ENCODE data around the gene LTO1.

LTO1 gene

DNA sequence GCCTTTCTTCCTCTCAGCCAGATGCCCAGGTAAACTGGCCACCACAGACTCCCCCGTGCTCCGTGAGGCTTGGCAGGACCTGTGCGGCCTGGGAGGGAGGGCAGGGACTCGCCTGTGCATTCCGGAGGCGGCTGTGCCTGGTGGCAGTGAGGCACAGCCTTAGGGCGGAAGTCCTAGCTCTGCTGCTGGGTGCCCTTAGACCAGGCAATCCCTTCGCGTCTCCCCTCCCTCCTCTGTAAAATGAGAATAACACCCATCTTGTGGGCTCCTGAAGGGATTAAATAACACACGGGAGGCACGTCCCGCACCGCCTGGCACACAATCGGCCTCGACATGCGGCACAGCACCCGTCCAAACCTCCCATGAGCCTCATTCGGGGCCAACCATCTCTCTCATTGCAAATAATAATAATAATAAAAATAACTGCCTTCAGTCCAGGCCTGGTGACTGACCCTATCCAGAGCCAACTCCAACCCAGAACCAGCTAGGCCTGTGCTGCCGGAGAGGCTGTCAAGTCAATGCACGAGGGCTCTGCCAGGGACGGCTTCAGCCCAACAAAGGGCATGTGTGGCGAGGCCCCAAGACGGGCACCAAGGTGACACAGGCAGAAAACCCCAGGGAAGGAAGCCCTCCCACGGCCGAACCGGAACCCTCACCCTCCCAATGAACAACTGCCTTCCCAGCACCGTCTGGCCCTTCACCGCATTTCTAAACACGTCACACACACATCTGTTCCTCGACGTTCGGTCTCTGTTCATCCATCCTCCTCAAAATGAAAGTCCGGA is 8.2 kb downstream of the LTO1 start:
- H3K4me3 ChIP-seq (replicated peaks; ENCODE audit: insufficient read depth, low read length), result no peak overlapping the region
- no peak for DNase-seq (ENCODE audit: low read depth in 1 of 2, low spot score in 1 of 2)
- TF ChIP-seq, protein P1, sequence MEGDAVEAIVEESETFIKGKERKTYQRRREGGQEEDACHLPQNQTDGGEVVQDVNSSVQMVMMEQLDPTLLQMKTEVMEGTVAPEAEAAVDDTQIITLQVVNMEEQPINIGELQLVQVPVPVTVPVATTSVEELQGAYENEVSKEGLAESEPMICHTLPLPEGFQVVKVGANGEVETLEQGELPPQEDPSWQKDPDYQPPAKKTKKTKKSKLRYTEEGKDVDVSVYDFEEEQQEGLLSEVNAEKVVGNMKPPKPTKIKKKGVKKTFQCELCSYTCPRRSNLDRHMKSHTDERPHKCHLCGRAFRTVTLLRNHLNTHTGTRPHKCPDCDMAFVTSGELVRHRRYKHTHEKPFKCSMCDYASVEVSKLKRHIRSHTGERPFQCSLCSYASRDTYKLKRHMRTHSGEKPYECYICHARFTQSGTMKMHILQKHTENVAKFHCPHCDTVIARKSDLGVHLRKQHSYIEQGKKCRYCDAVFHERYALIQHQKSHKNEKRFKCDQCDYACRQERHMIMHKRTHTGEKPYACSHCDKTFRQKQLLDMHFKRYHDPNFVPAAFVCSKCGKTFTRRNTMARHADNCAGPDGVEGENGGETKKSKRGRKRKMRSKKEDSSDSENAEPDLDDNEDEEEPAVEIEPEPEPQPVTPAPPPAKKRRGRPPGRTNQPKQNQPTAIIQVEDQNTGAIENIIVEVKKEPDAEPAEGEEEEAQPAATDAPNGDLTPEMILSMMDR (IDR thresholded peaks at IDR 0.05; ENCODE audit: insufficient read depth, low read length), result no peak
- no peak for TF ChIP-seq SPI1 (IDR thresholded peaks at IDR 0.05; ENCODE audit: borderline replicate concordance, low read depth)
- TF ChIP-seq GABPA (IDR thresholded peaks at IDR 0.05; ENCODE audit: low read depth), result no peak
- TF ChIP-seq, protein P2, sequence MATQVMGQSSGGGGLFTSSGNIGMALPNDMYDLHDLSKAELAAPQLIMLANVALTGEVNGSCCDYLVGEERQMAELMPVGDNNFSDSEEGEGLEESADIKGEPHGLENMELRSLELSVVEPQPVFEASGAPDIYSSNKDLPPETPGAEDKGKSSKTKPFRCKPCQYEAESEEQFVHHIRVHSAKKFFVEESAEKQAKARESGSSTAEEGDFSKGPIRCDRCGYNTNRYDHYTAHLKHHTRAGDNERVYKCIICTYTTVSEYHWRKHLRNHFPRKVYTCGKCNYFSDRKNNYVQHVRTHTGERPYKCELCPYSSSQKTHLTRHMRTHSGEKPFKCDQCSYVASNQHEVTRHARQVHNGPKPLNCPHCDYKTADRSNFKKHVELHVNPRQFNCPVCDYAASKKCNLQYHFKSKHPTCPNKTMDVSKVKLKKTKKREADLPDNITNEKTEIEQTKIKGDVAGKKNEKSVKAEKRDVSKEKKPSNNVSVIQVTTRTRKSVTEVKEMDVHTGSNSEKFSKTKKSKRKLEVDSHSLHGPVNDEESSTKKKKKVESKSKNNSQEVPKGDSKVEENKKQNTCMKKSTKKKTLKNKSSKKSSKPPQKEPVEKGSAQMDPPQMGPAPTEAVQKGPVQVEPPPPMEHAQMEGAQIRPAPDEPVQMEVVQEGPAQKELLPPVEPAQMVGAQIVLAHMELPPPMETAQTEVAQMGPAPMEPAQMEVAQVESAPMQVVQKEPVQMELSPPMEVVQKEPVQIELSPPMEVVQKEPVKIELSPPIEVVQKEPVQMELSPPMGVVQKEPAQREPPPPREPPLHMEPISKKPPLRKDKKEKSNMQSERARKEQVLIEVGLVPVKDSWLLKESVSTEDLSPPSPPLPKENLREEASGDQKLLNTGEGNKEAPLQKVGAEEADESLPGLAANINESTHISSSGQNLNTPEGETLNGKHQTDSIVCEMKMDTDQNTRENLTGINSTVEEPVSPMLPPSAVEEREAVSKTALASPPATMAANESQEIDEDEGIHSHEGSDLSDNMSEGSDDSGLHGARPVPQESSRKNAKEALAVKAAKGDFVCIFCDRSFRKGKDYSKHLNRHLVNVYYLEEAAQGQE (IDR thresholded peaks at IDR 0.05; ENCODE audit: insufficient replicate concordance, low read depth), result no peak
- TF ChIP-seq POLR2AphosphoS5 (IDR thresholded peaks at IDR 0.05; ENCODE audit: low read depth), result no peak
- no peak overlapping the region for H3K27ac ChIP-seq (replicated peaks)
- no peaks in the 10 kb centered on the region for H3K27me3 ChIP-seq (ENCODE audit: insufficient read depth, poor library complexity, severe bottlenecking)

DNA sequence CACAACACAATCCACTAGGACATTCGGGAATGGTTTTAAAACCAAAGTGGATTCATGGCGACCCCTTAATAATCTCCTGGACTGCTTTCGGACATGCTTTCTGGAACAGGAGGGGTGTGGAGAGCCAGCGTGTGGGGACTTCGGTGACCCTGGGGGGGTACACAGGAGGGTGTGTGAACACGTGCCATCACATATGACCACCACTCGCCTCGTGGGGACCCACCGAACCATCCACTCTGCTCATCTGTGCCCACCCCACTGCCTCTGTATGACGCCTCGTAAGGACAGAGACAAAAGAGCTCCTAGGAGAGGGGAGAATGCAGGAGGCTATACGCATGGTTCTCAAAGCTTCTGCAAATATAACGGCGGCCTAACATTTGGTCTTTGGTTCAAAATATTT is 8.9 kb downstream of the LTO1 start:
- Histone ChIP-seq H3K27ac (replicated peaks) (no peak overlapping the region), H3K4me3 (replicated peaks; ENCODE audit: insufficient read depth, low read length) (no peak overlapping the region), H3K27me3 (ENCODE audit: insufficient read depth, poor library complexity, severe bottlenecking) (no peaks in the 10 kb centered on the region)
- TF ChIP-seq, protein P1 (IDR thresholded peaks at IDR 0.05; ENCODE audit: insufficient read depth, low read length), result no peak
- TF ChIP-seq GABPA (IDR thresholded peaks at IDR 0.05; ENCODE audit: low read depth) (no peak), POLR2AphosphoS5 (IDR thresholded peaks at IDR 0.05; ENCODE audit: low read depth) (no peak), SPI1 (IDR thresholded peaks at IDR 0.05; ENCODE audit: borderline replicate concordance, low read depth) (no peak)
- TF ChIP-seq, protein P2 (IDR thresholded peaks at IDR 0.05; ENCODE audit: insufficient replicate concordance, low read depth), result no peak
- no peak for DNase-seq (ENCODE audit: low read depth in 1 of 2, low spot score in 1 of 2)

DNA sequence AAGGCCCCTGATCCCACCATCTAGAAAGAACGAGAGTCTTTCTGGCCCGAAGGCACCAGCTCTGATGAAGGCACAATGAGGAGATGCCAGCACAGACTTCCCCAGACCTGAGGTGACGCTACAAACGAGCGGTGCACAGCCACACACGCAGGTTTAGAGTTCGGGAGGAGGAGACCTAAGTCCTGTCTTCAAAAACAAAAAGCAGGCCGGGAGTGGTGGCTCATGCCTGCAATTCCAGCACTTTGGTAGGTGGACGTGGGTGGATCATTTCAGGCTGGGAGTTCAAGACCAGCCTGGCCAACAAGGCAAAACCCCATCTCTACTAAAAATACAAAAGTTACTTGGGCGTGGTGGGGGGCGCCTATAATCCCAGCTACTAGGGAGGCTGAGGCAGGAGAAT is 9.5 kb downstream of the LTO1 start:
- DNase-seq (ENCODE audit: low read depth in 1 of 2, low spot score in 1 of 2), result no peak
- no peak overlapping the region for H3K27ac ChIP-seq (replicated peaks)
- no peak overlapping the region for H3K4me3 ChIP-seq (replicated peaks; ENCODE audit: insufficient read depth, low read length)
- TF ChIP-seq, protein P1 (IDR thresholded peaks at IDR 0.05; ENCODE audit: insufficient read depth, low read length), result no peak
- H3K27me3 ChIP-seq (ENCODE audit: insufficient read depth, poor library complexity, severe bottlenecking), result no peaks in the 10 kb centered on the region

DNA sequence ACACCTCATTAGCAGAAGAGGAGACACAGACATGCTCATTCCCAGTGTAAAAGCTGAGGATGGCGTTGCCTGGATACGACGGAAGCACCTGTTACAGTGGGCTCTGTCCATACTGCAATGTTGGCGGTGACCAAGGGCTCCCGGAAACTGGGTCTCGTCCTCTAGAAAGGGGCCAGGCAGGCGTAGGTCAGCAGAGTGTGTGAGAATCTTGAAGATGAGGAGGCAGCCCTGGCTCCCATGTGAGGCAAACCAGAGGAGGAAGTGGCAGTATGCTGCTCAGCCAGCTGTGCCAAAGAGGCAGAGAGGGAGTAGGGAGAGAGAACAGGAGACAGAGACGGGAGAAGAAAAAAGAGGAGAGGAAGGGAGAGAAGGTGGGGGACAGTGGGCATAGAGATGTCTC is 10.3 kb downstream of the LTO1 start:
- Histone ChIP-seq H3K27ac (replicated peaks) (no peak overlapping the region), H3K27me3 (ENCODE audit: insufficient read depth, poor library complexity, severe bottlenecking) (no peaks in the 10 kb centered on the region), H3K4me3 (replicated peaks; ENCODE audit: insufficient read depth, low read length) (no peak overlapping the region)
- DNase-seq (ENCODE audit: low read depth in 1 of 2, low spot score in 1 of 2), result no peak
- TF ChIP-seq POLR2AphosphoS5 (IDR thresholded peaks at IDR 0.05; ENCODE audit: low read depth), result no peak

All from HL-60 (cell line).